Ascending aorta (tissue), 2 donors: ENCODE data around the gene AIF1L. TPM values are rescaled to one million over a fixed set of nuclear protein-coding genes. Genes with fewer than 3 reads are reported as not detected.

ENCODE experiments used
- DNase-seq, 2 donors: peaks; one replicate each; pipeline ENCODE4 v3.0.0-alpha.2; 2019; ENCODE audit warnings: low spot score in 2 of 2
- H3K27ac ChIP-seq, 2 donors: fragments of 200-600 bp; sonication (generic); one replicate each; pipeline ENCODE4 v1.5.1; 2016 to 2017; ENCODE audit warnings: mild to moderate bottlenecking in 1 of 2
- H3K27me3 ChIP-seq: fragments of 200-600 bp; sonication (generic); one replicate; pipeline ENCODE4 v1.5.1; 2017
- H3K36me3 ChIP-seq, 2 donors: fragments of 200-600 bp; sonication (generic); one replicate each; pipeline ENCODE4 v1.5.1; 2016
- H3K4me1 ChIP-seq, 2 donors: fragments of 200-600 bp; sonication (generic); one replicate each; pipeline ENCODE4 v1.5.1; 2016 to 2017; ENCODE audit warnings: mild to moderate bottlenecking in 1 of 2
- H3K4me3 ChIP-seq, 2 donors: fragments of 200-600 bp; sonication (generic); one replicate each; pipeline ENCODE4 v1.5.1; 2016 to 2017; ENCODE audit warnings: mild to moderate bottlenecking in 1 of 2
- H3K9me3 ChIP-seq, 2 donors: fragments of 200-600 bp; sonication (generic); one replicate each; pipeline ENCODE4 v1.5.1; 2016
- CTCF ChIP-seq, 3 experiments: fragments of 200-600 bp in 2 of 3; fragments of 450-650 bp in 1 of 3; sonication (generic) in 2 of 3; IDR thresholded peaks; one replicate each; pipeline ENCODE4 v1.5.1; 2016 to 2019; ENCODE audit warnings: antibody characterized with exemption in 3 of 3, mild to moderate bottlenecking in 1 of 3, moderate library complexity in 1 of 3
- intact Hi-C: fragments of 100-400 bp; cut with DNase I; formaldehyde crosslinking; loops from one replicate; pipeline ENCODE4 v1.15.1; 2023
- total RNA-seq: library from RNA; depleted of rRNA; stranded (reverse); fragments of >200 nt; gene quantifications from one replicate; pipeline ENCODE4 v1.1.0, GENCODE V29; 2016

The AIF1L gene
- total RNA-seq, 1 donor from 2014 or later, result 30.5 TPM

GRCh38 chr9:131160416-131161112 lies 64.2 kb downstream of the AIF1L start:
- peaks cover 42 to 72% of the 10 kb centered on the region in 2 donors for H3K36me3 ChIP-seq
- no peaks in the 10 kb centered on the region for H3K27me3 ChIP-seq
- no peak overlapping the region for H3K27ac ChIP-seq
- TF ChIP-seq CTCF (IDR thresholded peaks at IDR 0.05), result no peak
- no peaks in the 10 kb centered on the region for H3K9me3 ChIP-seq
- no peak overlapping the region for H3K4me3 ChIP-seq
- intact Hi-C loops, result no loop called here
- H3K4me1 ChIP-seq, result no peaks in the 10 kb centered on the region
- no peak for DNase-seq

DNA sequence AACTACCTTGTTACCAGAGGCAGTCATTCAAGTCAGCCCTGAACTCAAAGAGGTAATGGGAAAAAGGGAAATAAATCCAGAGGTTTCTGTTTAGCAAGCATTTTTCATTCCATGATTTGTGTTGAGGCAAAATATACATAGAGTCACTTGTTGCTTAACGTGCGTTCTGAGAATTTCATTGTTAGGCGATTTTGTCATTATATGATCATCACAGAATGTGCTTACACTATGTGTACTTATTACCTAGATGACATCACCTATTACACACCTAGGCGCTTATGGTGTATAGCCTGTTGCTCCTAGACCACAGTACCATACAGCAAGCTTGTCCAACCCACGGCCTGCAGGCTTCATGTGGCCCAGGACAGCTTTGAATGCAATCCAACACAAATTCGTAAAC lies 65.3 kb downstream of the AIF1L start:
- intact Hi-C loops, result no loop called here
- peaks cover 42 to 72% of the 10 kb centered on the region in 2 donors for H3K36me3 ChIP-seq
- H3K4me3 ChIP-seq, result no peak overlapping the region
- H3K4me1 ChIP-seq, result no peaks in the 10 kb centered on the region
- no peak for TF ChIP-seq CTCF (IDR thresholded peaks at IDR 0.05)
- no peak overlapping the region for H3K27ac ChIP-seq
- no peak for DNase-seq
- H3K27me3 ChIP-seq, result no peaks in the 10 kb centered on the region
- H3K9me3 ChIP-seq, result no peaks in the 10 kb centered on the region

- Histone ChIP-seq H3K4me1 (no peaks in the 10 kb centered on the region), H3K9me3 (no peaks in the 10 kb centered on the region), H3K27me3 (no peaks in the 10 kb centered on the region), H3K36me3 (peaks cover 42 to 61% of the 10 kb centered on the region in 2 donors), H3K4me3 (no peak overlapping the region), H3K27ac (no peak overlapping the region)
- no peak for TF ChIP-seq CTCF (IDR thresholded peaks at IDR 0.05)
- intact Hi-C loops, result no loop called here
- no peak for DNase-seq
Observed at GRCh38 chr9:131162886-131163285, 66.6 kb downstream of the AIF1L start.

DNA sequence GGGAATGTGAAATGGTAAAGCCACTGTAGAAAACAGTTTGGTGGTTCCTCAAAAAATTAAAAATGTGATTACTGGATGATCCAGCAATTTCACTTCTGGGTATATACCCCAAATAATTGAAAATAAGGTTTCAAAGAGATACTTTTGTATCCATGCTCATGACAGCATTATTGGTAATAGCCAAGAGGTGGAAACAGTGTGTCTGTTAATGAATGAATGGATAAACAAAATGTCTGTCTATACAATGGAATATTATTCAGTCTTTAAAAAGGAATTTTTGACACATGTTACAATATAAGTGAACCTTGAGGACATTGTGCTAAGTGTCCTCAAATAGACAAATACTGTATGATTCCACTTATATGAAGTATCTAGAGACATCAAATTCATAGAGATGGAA lies 69.2 kb downstream of the AIF1L start:
- Histone ChIP-seq H3K27me3 (no peaks in the 10 kb centered on the region), H3K4me3 (no peak overlapping the region), H3K4me1 (no peaks in the 10 kb centered on the region), H3K36me3 (peaks cover 31 to 51% of the 10 kb centered on the region in 2 donors), H3K9me3 (no peaks in the 10 kb centered on the region), H3K27ac (no peak overlapping the region)
- no peak for TF ChIP-seq CTCF (IDR thresholded peaks at IDR 0.05)
- intact Hi-C loops, result no loop called here
- no peak for DNase-seq

DNA sequence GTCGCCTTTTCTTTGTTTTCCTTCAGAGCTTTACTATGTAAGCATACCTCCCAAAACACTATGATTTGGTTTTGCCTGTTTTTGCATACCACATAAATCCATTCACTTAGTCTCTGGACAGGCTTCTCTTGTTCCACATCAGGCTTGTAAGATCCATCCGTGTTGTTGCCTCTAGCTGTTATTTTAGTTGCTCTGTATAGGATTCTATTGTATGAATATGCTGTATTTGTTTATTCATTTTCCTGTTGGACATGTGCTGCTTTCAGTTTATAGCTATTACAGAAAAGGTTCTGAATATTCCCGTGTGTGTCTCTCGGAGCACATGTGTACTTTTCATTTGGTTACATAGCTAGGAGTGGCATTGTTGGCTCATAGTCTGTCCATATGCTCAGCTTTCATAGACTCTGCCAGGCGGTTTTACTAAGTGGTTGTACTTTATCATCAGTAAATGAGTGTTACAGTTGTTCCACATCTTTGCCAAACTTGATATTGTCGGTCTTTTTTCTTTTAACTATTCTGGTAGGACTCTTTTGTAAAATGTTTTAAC lies 70.9 kb downstream of the AIF1L start:
- no peak overlapping the region for H3K27ac ChIP-seq
- H3K4me3 ChIP-seq, result no peak overlapping the region
- peaks cover 29 to 53% of the 10 kb centered on the region in 2 donors for H3K36me3 ChIP-seq
- no peaks in the 10 kb centered on the region for H3K9me3 ChIP-seq
- DNase-seq, result no peak
- intact Hi-C loops, result no loop called here
- H3K27me3 ChIP-seq, result no peaks in the 10 kb centered on the region
- no peaks in the 10 kb centered on the region for H3K4me1 ChIP-seq
- TF ChIP-seq CTCF (IDR thresholded peaks at IDR 0.05), result no peak
